HG03103 (cell line): ENCODE data around the gene TGFBR3.
"Not testable (repeated sequence)": the region's sequence is repeated elsewhere in the genome, so short reads cannot be mapped to it uniquely, and the experiment has no call there.

ENCODE experiments used
- ATAC-seq: cut with Tn5 transposase; IDR thresholded peaks from one replicate; pipeline ENCODE4 v1.9.1; 2021; ENCODE audit warnings: low read depth; ENCODE audit not compliant: unreplicated experiment

Gene TGFBR3

GRCh38 chr1:91851130-91852010 lies 34.6 kb downstream of the TGFBR3 start:
- ATAC-seq: no peak

- ATAC-seq: no peak
Measured at GRCh38 chr1:91850708-91851107, 35.2 kb downstream of the TGFBR3 start.

GRCh38 chr1:91847851-91848250 lies 38.1 kb downstream of the TGFBR3 start:
- ATAC-seq: no peak

GRCh38 chr1:91846639-91847013 lies 39.3 kb downstream of the TGFBR3 start:
- ATAC-seq: no peak

- ATAC-seq: no peak
Measured at GRCh38 chr1:91846007-91846638, 39.8 kb downstream of the TGFBR3 start.

GRCh38 chr1:91844862-91845528 lies 41.0 kb downstream of the TGFBR3 start:
- no peak for ATAC-seq

GRCh38 chr1:91843843-91844242 lies 42.1 kb downstream of the TGFBR3 start:
- ATAC-seq: no peak

- no peak for ATAC-seq
Measured at GRCh38 chr1:91842563-91842962, 43.4 kb downstream of the TGFBR3 start.

GRCh38 chr1:91842056-91842455 lies 43.9 kb downstream of the TGFBR3 start:
- ATAC-seq: no peak

- not testable (repeated sequence) for ATAC-seq
Measured at GRCh38 chr1:91840276-91840675, 45.7 kb downstream of the TGFBR3 start.

GRCh38 chr1:91836331-91837040 lies 49.5 kb downstream of the TGFBR3 start:
- ATAC-seq: no peak

- ATAC-seq: no peak
Measured at GRCh38 chr1:91835087-91835521, 50.8 kb downstream of the TGFBR3 start.

- not testable (repeated sequence) for ATAC-seq
Measured at GRCh38 chr1:91834549-91834948, 51.4 kb downstream of the TGFBR3 start.

- ATAC-seq: no peak
Measured at GRCh38 chr1:91833946-91834345, 52.0 kb downstream of the TGFBR3 start.

- no peak for ATAC-seq
Measured at GRCh38 chr1:91831132-91831930, 54.6 kb downstream of the TGFBR3 start.

GRCh38 chr1:91830242-91831131 lies 55.5 kb downstream of the TGFBR3 start:
- ATAC-seq: no peak

- ATAC-seq: no peak
Measured at GRCh38 chr1:91829293-91830153, 56.4 kb downstream of the TGFBR3 start.
